K562 (cell line): ENCODE data around the gene TSC22D1. TPM values are rescaled to one million over a fixed set of nuclear protein-coding genes. Genes with fewer than 3 reads are reported as not detected.

Source experiments
- CTBP1 ChIP-seq: fragments of 450-650 bp; IDR thresholded peaks from 2 replicates; pipeline ENCODE4 v1.6.1; 2016; ENCODE audit warnings: borderline replicate concordance
- ELF4 ChIP-seq: fragments of 450-650 bp; formaldehyde crosslinking; IDR thresholded peaks from 2 replicates; pipeline ENCODE4 v1.4.0; 2022; ENCODE audit warnings: missing genetic modification characterization
- MECOM ChIP-seq: fragments of 250-450 bp; sonication (Bioruptor Pico); IDR thresholded peaks from 2 replicates; pipeline ENCODE4 v1.8.0; 2022; ENCODE audit warnings: inconsistent platforms
- MIER1 ChIP-seq: fragments of 450-650 bp; IDR thresholded peaks from 2 replicates; pipeline ENCODE4 v1.6.1; 2016; ENCODE audit warnings: antibody characterized with exemption, mild to moderate bottlenecking, low read depth
- NRF1 ChIP-seq, 2 experiments: fragments of 450-650 bp; IDR thresholded peaks in 1 of 2; conservative IDR thresholded peaks in 1 of 2; 2 replicates each; pipeline ENCODE4 v1.6.1; 2014; ENCODE audit warnings: mild to moderate bottlenecking in 2 of 2
- POLR2H ChIP-seq: IDR thresholded peaks from 2 replicates; pipeline ENCODE4 v1.6.1; 2016; ENCODE audit warnings: missing genetic modification characterization, low read depth, mild to moderate bottlenecking, control low read depth, missing compliant biosample characterization, moderate library complexity
- ZEB2 ChIP-seq: fragments of 450-650 bp; IDR thresholded peaks from 2 replicates; pipeline ENCODE4 v1.6.1; 2016
- ZNF408 ChIP-seq: fragments of 250-450 bp; sonication (Bioruptor Pico); IDR thresholded peaks from 2 replicates; pipeline ENCODE4 v1.4.0; 2020; ENCODE audit warnings: low read depth, mild to moderate bottlenecking, moderate library complexity
- ZNF431 ChIP-seq: sonication (generic); formaldehyde crosslinking; IDR thresholded peaks from 2 replicates; pipeline ENCODE4 v1.8.0; 2022; ENCODE audit warnings: mild to moderate bottlenecking, missing genetic modification reagents
- polyA plus RNA-seq, 8 experiments: library from polyadenylated mRNA; depleted of rRNA in 4 of 8; stranded (reverse) in 5 of 8; unstranded in 3 of 8; fragments of >200 nt; fragmentation: Nextera tagmentation in 2 of 8; fragmentation: Illumina TruSeq in 1 of 8; extraction: Ambion mirVana in 2 of 8; extraction: Trizol in 1 of 8; gene quantifications; 2 replicates each; pipeline versions ENCODE4 v1.2.1 to v1.2.3, GENCODE V29; 2011 to 2014; ENCODE audit warnings: inconsistent platforms in 1 of 8, missing spikeins in 1 of 8
- total RNA-seq, 7 experiments: library from RNA; depleted of rRNA in 6 of 7; stranded (reverse); fragments of >200 nt in 6 of 7; fragmentation: Illumina TruSeq in 2 of 7; extraction: Trizol in 2 of 7; gene quantifications; 2 replicates each; pipeline versions ENCODE4 v1.2.1 to v1.2.3, GENCODE V29; 2011 to 2021; ENCODE audit warnings: low replicate concordance in 1 of 7
- TF ChIP-seq, protein P1 (sequence below), 3 experiments: fragments of 200-800 bp in 1 of 3; fragments of 250-450 bp in 1 of 3; fragments of 450-650 bp in 1 of 3; sonication (Bioruptor Pico) in 1 of 3; sonication (Bioruptor generic) in 1 of 3; formaldehyde crosslinking in 1 of 3; IDR thresholded peaks; 2 replicates each; pipeline versions ENCODE4 v1.6.1 to v1.8.0; 2016 to 2022; ENCODE audit warnings: mild to moderate bottlenecking in 2 of 3, missing genetic modification characterization in 2 of 3, missing compliant biosample characterization in 1 of 3, moderate library complexity in 1 of 3
- TF ChIP-seq, protein P2 (sequence below), 2 experiments: fragments of 450-650 bp; conservative IDR thresholded peaks; 2 replicates each; pipeline ENCODE4 v1.6.1; 2017; ENCODE audit warnings: mild to moderate bottlenecking in 2 of 2, moderate library complexity in 2 of 2
- TF ChIP-seq, protein P3 (sequence below): sonication (generic); formaldehyde crosslinking; IDR thresholded peaks from 2 replicates; pipeline ENCODE4 v1.8.1; 2023; ENCODE audit warnings: mild to moderate bottlenecking, missing genetic modification reagents, moderate library complexity

The TSC22D1 gene
- total and polyA plus RNA-seq, 9 of the 15 experiments (the other 6 are each of a cell fraction or from before 2014, with no cell fraction given): 2.6 to 19.8 (median 8.4) TPM

GRCh38 chr13:44578067-44578400 is 1.9 kb upstream of the TSC22D1 start (continued):
- no peak for TF ChIP-seq POLR2H (tag)
- TF ChIP-seq, protein P1, sequence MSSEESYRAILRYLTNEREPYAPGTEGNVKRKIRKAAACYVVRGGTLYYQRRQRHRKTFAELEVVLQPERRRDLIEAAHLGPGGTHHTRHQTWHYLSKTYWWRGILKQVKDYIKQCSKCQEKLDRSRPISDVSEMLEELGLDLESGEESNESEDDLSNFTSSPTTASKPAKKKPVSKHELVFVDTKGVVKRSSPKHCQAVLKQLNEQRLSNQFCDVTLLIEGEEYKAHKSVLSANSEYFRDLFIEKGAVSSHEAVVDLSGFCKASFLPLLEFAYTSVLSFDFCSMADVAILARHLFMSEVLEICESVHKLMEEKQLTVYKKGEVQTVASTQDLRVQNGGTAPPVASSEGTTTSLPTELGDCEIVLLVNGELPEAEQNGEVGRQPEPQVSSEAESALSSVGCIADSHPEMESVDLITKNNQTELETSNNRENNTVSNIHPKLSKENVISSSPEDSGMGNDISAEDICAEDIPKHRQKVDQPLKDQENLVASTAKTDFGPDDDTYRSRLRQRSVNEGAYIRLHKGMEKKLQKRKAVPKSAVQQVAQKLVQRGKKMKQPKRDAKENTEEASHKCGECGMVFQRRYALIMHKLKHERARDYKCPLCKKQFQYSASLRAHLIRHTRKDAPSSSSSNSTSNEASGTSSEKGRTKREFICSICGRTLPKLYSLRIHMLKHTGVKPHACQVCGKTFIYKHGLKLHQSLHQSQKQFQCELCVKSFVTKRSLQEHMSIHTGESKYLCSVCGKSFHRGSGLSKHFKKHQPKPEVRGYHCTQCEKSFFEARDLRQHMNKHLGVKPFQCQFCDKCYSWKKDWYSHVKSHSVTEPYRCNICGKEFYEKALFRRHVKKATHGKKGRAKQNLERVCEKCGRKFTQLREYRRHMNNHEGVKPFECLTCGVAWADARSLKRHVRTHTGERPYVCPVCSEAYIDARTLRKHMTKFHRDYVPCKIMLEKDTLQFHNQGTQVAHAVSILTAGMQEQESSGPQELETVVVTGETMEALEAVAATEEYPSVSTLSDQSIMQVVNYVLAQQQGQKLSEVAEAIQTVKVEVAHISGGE (CRISPR knock-in tag; IDR thresholded peaks at IDR 0.05): no peak
- no peak for TF ChIP-seq ZNF408 (CRISPR knock-in tag)
- TF ChIP-seq, protein P2, sequence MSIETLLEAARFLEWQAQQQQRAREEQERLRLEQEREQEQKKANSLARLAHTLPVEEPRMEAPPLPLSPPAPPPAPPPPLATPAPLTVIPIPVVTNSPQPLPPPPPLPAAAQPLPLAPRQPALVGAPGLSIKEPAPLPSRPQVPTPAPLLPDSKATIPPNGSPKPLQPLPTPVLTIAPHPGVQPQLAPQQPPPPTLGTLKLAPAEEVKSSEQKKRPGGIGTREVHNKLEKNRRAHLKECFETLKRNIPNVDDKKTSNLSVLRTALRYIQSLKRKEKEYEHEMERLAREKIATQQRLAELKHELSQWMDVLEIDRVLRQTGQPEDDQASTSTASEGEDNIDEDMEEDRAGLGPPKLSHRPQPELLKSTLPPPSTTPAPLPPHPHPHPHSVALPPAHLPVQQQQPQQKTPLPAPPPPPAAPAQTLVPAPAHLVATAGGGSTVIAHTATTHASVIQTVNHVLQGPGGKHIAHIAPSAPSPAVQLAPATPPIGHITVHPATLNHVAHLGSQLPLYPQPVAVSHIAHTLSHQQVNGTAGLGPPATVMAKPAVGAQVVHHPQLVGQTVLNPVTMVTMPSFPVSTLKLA (conservative IDR thresholded peaks at IDR 0.05): peak in 1 of 2 experiments; percentile 5; a peak in 1 of 4 replicates
- TF ChIP-seq, protein P3, sequence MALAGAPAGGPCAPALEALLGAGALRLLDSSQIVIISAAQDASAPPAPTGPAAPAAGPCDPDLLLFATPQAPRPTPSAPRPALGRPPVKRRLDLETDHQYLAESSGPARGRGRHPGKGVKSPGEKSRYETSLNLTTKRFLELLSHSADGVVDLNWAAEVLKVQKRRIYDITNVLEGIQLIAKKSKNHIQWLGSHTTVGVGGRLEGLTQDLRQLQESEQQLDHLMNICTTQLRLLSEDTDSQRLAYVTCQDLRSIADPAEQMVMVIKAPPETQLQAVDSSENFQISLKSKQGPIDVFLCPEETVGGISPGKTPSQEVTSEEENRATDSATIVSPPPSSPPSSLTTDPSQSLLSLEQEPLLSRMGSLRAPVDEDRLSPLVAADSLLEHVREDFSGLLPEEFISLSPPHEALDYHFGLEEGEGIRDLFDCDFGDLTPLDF: 0 out of 2 replicates have a peak, but pooled peaks have one; percentile 5
- TF ChIP-seq ELF4 (CRISPR knock-in tag): no peak
- TF ChIP-seq ZEB2: no peak; the same call in 1 of the 2 replicates
- no peak; the same call in 1 of the 2 replicates for TF ChIP-seq CTBP1
- no peak for TF ChIP-seq MIER1
- TF ChIP-seq MECOM: no peak
- no peak for TF ChIP-seq NRF1 (conservative IDR thresholded peaks at IDR 0.05 in 1 of 2, IDR thresholded peaks at IDR 0.05 in 1 of 2)
- TF ChIP-seq ZNF431 (CRISPR knock-in tag): no peak
